CD4-positive, alpha-beta T cell treated with Interleukin-2 at 100 ng/mL for 4 hours (primary cell): ENCODE measurements around the gene ABCA10.

Experiments
- DNase-seq: peaks from one replicate; pipeline ENCODE4 v3.0.0-alpha.2; 2020; ENCODE audit warnings: low spot score

Gene ABCA10

DNA sequence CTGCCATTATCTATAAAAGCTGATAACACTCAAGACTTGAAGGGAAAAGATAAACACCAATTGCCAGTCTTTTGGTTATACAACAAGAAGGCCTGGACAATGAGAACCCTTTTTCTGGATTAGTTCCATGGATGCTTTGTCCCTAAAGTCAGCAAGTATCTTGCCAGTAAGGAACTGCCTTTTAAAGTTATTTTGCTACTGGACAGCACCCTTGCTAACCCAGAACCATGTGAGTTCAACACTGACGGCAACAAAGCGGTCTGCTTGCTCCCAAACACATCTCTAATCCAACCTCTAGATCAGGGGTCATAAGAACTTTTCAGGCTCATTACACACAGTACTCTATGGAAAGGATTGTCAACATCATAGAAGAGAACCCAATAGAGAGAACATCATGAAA is 61.7 kb downstream of the ABCA10 start:
- DNase-seq = no peak

DNA sequence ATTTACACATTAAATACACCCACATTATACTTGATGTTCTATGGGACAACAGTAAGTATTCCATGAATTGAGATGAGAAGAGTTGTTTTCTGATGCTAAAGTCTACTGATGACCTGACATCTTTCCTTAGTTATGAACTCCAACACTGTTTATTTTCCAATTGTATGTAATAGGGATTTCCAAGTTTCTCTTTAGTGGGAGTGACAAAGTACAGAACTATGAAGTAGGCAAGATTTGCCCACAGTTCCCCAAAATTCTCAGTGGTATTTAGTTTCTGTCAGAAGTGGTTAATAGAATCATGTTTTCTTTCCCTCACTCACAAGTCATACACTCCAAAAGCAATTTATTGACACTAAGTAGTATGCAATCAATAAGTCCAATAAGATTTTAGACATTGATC is 64.4 kb downstream of the ABCA10 start:
- DNase-seq = no peak

DNA sequence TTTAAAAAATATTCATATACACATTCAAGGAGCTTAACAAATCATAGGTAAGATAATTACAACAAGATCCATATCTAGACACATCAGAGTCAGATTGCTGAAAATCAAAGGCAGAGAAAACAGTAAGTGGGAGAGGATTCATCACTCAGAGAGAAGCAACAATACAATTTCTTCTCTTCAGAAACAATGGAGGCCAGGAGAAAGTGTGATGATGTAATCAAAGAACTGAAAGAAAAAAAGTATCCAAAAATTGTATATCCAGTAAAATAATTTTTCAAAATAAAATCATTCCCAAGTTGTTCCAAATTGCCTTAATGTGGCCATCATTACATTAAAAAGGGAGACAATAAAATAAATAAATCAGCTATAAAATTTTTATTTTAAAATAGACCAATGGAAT is 69.2 kb downstream of the ABCA10 start:
- no peak for DNase-seq

DNA sequence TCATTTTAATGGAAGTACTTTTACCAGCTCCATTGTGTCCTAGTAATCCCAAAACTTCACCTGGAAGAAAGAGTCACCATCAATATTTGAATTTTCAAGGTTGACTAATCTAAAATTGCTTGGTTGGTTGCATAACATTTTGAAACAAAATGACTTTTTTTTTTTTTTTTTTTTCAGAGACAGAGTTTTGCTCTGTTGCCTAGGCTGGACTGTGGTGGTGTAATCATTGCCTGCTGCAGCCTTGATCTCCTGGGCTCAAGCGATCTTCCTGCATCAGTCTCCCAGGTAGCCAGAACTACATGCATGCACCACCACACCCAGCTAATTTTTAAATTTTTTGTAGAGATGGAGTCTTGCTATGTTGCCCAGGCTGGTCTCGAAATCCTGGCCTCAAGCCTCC is 74.4 kb downstream of the ABCA10 start:
- DNase-seq = no peak

DNA sequence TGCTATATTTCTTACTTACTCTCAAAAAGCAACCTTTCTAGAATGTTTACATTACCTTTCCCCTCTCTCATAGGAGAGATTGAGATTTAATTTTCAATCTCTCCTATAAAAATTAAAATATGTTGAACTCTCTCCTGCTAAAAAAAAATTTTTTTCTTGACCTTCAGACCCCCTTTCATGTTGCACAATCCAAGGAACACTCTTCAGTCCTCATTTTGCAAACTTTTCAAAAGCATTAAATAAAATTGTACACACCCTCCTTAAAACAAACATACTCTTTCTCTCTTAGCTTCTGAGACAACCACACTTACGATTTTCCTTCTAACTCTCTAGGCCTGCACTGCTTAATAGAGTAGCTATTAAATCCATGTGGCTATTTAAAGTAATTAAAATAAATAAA is 78.3 kb downstream of the ABCA10 start:
- DNase-seq = no peak

DNA sequence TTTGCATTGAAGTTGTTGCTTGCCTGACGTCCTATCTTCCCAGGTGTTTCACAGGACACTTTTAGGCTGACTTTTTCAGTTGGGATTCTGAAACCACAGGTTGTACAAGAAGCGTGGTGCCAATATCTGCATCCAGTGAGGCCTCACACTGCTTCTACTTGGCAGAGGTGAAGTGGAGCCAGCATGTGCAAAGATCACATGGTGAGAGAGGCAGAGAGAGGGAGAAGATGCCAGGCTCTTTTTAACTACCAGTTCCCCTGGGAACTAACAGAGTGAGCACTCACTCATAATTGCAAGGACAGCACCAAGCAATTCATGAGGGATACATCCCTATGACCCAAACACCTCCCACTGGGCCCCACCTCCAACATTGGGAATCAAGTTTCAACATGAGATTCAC is 81.2 kb downstream of the ABCA10 start:
- no peak for DNase-seq

DNA sequence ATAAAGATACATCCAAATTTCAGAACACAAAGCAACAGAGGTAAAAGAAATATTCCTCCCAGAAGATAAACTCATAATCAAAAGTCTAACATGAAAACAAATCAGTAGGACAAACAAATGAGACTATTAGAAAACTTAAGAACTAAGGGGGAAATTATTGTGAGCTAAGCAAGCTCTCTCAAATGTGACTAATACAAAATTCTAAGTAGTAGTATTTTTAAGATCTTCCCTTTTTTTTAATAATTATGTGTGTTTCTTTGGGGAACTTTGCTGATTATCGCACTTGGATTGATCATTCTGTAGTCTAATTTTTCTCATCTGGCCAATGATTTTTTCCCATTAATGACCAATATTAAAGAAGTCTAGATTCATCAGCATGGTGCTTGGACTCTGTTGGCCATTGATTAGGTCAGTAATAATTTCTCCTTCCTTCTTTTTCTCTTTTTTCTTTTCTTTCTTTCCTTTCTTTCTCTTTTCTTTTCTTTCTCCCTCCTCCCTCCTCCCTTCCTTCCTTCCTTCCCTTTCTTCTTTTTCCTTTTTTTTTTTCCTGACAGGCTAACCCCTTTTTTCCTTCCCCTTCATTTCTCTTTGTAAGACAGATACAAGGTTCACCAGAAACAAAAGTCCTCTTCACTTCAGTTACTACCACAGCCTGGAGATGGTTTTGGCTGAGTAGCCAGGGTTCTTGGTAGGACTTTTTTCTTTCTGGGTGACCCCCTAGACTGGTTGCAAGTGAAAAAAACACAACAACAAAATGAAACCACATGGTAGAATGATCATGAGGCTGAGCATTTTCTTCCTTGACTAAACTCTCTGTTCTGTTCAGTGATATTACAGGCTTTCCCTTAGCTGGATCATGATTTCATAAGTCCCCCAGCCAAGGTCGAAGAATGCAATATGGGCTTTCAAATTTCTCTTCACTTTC is 84.0 kb downstream of the ABCA10 start:
- DNase-seq = no peak

DNA sequence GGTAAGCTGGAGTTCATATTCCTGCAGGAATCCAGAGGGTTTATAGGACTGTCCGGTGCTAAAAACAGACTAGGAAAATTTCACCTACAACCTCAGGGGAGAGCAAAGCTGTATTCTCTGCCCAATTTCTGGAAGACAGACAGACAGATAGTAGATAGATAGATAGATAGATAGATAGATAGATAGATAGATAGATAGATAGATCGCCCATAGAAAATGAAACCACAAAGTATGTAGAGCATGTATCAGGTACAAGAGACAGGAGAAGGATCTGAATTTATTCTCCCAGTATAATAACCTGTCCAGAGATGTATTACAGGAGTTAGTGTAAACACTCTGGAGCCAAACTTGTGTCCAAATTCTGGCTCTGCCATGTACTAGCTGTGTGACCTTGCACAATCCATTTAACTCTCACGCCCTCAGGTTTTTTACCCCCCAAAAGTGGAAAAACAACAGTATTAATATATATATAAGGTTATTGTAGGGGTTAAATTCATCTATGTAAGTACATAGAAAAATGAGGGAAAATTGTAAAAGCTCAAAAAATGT is 84.9 kb downstream of the ABCA10 start:
- no peak for DNase-seq

DNA sequence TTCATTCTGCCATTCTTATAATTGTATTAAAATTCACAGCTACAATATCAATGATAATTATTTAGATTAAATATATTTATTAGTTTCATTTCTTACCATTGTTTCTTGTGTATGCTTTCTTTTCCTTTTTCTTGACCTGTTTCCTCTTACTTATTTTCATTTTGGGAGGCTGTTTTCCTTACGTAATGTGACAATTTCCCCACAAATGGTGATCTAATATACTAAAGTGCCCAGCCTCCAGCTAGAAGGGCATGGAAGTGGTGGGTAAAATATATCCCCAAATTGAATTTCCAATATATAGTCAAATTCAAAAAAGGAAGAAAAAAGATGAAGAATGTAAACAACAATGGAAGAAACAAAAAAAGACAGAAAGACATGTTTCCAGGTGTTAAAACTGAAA is 85.5 kb downstream of the ABCA10 start:
- no peak for DNase-seq

DNA sequence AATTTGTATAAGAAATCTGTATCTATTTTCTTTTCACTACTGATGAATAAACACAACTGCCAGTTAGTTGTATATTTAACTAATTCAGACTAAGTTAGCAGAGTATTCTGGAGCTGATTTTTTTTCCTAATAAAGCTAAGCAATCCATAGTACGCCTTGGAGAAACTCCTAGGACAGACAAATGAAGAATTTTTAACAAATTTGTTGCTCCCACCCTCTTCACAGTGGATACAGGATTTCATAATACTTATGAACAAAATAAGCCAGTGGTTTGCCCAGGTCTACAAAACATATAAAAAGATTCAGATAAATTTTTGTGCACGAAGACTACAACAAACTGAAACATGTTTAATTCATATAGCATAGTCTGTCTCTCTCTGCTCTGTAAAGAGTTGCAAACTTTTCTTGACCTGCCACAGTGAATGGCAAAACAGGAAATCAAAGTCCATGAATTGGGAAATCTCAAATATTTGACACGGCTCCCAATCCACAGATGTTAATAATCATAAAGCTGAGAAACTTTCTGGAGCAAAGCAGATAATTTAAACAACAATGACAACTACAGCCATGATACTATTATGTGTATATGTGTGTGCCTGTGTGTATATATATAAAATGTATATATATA is 86.3 kb downstream of the ABCA10 start:
- no peak for DNase-seq

DNA sequence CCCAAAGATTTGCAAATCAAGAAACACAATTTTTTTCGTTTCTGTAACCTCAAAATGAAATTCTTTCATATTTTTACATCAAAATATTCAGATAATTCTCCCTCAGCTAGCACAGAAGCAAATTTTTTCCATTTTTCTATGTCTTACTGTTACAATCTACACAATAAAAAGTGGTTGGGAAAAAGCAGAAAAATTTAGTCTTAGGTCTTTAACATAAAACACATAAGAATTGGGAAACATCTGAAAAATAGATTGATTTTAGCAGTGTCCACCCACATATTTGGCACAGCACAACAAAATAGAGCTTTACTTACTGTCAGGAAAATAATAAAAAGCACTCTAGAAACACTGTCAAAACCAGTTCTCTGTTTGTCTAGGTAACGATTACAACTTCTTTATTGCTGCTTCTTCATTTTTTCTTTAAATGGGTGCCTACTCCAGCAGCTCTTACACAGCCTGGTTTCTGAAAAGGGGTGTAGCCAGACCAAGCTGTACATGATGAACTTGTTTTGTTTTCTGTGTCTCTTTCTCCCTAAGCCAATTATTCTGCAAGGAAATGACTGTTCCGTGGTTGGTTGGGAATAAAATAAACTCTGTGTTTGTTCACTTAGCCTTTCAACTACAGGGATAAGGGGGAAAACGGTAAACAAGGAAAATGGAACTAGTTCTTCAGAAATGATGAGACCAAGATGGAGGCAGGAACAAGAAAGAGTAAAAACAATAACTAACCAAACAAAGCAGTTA is 87.0 kb downstream of the ABCA10 start, which contains the start of gene ABCA6:
TSS of gene ABCA6 (minus strand) at position 465 of the 744 bp plus-strand sequence. CDS start 1,192 bp downstream, outside the sequence.
- no peak for DNase-seq

DNA sequence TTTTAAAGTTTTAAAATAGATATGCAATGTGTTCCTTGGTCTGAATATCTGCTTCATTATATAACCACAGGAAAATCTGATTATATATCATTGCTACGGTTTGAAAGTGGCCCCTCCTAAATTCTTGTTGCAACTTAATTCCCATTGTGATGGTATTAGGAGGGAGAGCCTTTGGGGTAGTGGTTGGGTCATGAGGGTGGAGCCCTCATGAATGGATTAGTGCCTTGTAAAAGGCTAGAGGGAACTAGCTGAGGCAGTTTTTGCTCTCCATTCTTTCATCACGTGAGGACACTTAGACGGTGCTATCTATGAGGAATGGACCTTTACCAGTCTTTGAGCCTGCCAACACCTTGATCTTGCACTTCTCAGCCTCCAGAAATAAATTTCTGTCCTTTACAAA is 94.5 kb downstream of the ABCA10 start:
- DNase-seq = no peak

DNA sequence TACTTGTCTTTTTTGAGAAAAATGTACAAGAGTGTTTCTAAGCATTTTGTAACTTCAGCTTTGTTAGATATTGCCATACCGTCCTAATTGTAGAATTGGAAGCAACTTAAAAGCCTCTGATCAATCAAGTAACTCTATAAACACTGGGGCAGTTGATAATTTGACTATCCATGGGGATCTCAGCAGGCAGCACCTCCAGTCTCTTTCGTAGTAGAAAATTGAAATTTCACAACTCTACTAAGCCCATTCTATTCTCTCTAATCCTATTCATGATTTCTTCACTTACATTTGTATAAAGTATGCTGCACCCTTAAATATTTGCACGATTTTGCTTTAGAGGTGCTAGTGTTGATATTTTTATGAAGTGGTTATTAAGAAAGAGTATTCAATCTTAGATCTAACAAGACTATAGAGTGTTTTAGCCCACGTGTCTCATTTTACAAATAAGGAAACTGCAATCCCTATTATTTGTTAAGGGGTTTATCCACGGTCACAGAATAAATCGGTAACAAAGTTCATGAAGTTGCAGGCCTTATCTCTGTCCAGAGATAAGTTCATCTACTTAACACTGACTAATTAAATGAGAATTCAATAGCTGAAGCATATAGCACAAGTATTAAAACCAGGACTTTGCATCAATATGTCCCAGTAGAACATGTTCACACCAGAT is 97.9 kb downstream of the ABCA10 start:
- no peak for DNase-seq

DNA sequence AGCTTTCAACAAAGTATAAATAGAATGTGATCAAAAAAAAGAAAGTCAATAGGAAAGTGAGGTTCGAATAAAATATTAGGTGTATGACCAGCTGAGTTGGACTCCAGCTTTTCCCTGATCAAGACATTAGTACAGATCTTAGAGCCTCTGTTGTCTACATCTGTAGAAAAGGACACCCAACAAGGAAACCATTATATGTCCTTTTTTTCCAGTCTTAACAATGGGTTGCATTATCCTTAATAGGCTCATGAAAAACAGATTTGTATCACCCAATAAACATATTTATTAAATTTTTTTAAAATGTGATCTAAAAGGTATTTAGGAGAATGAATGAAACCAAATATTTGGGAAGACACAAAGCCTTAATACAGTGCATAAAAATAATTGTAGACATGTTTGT is 105.0 kb downstream of the ABCA10 start:
- DNase-seq = no peak

DNA sequence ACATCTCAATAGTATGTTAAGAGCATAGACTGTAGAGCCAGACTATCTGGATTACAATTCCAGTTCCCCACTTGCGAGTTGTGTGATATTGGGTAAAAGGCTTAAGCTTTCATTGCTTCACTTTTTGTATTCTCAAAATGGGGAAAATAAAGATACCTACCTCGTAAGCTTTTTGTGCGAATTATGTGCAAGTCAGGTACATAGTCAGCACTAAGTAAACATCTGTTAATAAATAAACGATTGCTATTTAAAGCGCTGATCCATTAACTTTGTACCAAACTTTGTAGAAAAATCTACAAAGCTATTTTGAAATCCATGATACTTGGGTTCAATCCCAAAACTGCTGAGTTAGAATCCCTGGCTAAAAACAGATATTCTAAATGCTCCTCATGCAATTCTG is 106.6 kb downstream of the ABCA10 start:
- no peak for DNase-seq

DNA sequence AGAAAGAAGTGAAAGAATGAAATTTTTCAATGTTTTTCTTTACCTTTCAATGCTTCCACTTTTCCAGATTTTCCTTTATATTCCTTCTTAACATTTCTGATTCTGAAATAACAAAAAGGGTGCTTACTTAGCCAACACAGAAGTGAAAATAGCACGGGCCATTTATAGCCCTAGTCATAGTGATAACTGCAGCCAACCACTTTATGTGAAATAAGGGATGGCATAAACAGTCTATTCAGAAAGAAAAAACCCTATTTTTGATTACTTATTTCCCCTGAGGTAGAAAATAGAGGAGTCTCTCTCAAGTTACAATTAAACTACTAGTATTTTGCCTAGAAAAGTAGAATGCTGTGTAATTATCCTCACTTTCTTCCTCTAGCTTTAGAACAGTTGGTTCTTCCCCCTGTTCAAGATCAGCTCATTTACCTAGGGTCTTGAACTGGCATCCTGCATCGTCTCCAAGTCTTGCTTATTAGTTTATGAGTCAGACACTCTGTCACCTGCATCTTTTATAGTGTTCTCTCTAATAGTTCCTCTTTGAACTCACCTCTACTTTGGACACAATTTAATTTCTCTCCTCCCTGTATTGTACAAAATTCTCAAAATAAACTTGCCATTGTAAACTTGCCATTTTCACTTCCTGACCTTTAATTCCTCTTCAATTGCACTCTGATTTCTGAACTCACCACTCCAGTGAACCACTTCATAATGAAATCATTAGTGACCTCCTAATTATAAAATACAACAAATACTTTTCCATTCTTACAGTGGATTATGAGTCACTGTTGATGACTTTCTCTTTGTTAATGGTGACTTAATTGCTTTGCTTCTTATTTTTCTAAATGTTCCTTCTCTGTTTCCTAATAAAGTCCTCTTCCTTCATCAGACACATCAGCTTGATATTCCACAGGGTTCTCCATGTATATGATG is 110.5 kb downstream of the ABCA10 start:
- no peak for DNase-seq

DNA sequence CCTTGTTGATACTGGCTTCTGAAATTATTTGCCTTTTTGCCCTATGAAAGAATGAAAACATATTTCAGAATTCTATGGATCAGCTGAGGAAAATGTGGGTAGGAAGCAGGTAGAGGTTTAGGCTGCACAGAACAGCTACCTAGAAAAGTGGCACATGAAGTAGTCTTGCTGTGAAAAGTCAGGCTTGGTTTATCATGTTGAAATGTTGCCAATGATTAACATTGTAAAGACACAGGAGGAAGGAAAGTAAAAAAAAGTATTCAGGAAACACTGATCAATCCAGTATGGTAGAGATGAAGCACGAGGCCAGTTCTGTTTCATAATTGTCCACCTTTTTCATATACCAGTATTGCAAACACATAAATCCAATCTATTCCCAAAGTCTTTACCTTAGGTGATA is 116.8 kb downstream of the ABCA10 start:
- DNase-seq = no peak

DNA sequence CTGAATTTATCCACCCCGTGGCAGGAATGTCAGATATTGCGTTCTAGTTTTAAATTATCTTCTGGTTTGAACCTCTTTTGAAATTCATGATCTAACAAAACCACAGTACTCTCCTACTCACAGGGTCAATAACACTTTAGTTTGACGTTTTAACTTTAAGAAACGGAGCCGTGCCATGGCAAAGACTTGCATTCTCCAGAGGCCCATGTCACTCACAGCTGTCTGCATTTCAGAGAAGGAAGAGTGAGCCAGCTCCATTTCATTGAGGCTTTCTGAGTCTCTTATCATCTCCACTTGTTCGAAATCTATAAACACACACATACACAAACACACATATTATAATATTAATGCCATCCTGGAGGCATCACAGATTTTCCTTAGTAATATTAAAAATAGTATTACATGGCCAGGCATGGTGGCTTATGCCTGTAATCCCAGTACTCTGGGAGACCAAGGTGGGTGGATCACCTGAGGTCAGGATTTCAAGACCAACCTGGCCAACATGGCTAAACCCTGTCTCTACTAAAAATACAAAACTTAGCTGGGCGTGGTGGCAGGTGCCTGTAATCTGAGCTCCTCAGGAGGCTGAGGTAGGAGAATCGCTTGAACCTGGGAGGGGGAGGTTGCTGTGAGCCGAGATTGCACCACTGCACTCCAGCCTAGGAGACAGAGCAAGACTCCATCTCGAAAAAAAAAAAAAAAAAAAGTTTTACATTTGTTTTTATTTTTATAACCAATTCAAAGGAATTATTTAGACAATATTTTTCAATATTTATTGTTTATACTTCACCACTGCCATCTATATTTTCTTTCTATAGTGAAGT is 122.5 kb downstream of the ABCA10 start:
- no peak for DNase-seq

DNA sequence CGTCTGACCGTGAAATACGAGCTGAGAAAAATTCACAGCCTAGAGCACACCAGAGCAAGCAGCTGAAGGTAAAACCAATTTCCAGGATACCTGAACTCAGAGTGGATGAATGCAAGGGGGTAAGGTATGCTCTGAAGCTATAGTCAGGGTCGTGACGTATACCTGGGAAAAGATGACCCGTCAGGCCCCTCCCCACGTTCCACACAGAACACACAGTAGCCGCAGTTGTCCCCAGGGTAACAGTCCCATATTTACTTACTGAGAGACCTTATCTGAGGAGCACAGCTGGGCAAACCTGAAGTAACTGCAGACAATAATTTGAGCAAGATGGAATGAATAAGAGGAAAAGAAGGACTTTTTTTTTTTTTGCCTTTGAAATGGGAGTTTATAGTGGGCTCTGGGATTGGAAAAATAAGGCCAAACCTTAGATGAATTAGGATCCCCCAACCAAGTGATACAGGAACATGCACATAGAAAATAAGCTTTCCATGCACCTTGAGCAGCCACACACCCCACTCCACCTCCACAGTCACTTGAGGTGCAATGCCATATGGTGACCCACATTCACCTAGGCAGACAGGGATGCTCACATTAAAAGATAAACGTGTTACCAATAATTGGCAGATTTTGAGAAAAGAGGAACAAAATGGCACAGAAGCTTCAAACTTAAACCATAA is 124.9 kb downstream of the ABCA10 start:
- DNase-seq = no peak
